Gastrocnemius medialis (tissue), 4 donors: ENCODE measurements around the gene SNAI1.

Experiments
- POLR2A ChIP-seq, 2 donors: fragments of 450-650 bp; IDR thresholded peaks; one replicate each; pipeline ENCODE4 v1.6.1; 2017; ENCODE audit warnings: antibody characterized with exemption in 2 of 2, mild to moderate bottlenecking in 2 of 2, moderate library complexity in 2 of 2
- TF ChIP-seq, protein P1 (sequence below), 5 experiments: fragments of 450-650 bp in 3 of 5; fragments of 200-600 bp in 2 of 5; sonication (generic) in 2 of 5; IDR thresholded peaks in 4 of 5; conservative IDR thresholded peaks in 1 of 5; 1 replicate in 4 of 5; 2 replicates in 1 of 5; pipeline ENCODE4 v1.5.1; 2016 to 2019; ENCODE audit warnings: antibody characterized with exemption in 5 of 5, mild to moderate bottlenecking in 3 of 5, moderate library complexity in 3 of 5

DNA sequence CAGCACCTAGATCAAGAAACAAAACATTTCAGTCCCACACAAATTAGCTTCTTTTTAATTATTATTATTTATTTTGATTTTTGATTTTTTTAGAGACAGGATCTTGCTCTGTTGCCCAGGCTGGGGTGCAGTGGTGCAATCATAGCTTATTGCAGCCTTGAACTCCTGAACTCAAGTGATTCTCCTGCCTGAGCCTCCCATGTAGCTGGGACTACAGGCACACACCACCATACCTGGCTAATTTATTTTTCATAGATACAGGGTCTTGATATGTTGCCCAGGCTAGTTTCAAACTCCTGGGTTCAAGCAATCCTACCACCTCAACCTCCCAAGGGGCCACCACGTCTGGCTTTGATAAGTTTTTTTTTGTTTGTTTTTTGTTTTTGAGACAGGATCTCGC lies 24.6 kb downstream of the SNAI1 start:
- TF ChIP-seq, protein P1, sequence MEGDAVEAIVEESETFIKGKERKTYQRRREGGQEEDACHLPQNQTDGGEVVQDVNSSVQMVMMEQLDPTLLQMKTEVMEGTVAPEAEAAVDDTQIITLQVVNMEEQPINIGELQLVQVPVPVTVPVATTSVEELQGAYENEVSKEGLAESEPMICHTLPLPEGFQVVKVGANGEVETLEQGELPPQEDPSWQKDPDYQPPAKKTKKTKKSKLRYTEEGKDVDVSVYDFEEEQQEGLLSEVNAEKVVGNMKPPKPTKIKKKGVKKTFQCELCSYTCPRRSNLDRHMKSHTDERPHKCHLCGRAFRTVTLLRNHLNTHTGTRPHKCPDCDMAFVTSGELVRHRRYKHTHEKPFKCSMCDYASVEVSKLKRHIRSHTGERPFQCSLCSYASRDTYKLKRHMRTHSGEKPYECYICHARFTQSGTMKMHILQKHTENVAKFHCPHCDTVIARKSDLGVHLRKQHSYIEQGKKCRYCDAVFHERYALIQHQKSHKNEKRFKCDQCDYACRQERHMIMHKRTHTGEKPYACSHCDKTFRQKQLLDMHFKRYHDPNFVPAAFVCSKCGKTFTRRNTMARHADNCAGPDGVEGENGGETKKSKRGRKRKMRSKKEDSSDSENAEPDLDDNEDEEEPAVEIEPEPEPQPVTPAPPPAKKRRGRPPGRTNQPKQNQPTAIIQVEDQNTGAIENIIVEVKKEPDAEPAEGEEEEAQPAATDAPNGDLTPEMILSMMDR (IDR thresholded peaks at IDR 0.05 in 4 of 5, conservative IDR thresholded peaks at IDR 0.05 in 1 of 5), result no peak
- TF ChIP-seq POLR2A (IDR thresholded peaks at IDR 0.05), result no peak
